GM19025 (cell line): ENCODE results near the gene IDH2.
"Not testable (repeated sequence)": the region's sequence is repeated elsewhere in the genome, so short reads cannot be mapped to it uniquely, and the experiment has no call there.

Experiments
- ATAC-seq: cut with Tn5 transposase; IDR thresholded peaks from one replicate; pipeline ENCODE4 v1.9.1; 2021; ENCODE audit warnings: mild to moderate bottlenecking, low read depth, moderate library complexity; ENCODE audit not compliant: unreplicated experiment

Gene IDH2

DNA sequence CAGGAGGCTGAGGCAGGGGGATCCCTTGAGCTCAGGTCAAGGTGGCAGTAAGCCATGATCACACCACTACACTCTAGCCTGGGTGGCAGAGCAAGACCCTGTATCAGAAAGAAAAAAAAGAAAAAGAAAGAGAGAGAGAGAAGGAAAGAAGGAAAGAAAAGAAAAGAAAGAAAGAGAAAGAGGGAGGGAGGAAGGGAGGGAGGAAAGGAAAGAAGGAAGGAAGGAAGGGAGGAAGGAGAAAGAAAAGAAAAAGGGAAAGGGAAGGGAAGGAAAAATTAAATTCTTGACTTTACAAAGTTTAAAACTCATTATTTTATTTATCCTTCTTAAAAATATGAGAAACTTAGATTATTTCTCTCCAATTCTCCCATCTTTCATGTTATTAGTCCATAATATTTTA lies 17.1 kb upstream of the IDH2 start:
- ATAC-seq = no peak

DNA sequence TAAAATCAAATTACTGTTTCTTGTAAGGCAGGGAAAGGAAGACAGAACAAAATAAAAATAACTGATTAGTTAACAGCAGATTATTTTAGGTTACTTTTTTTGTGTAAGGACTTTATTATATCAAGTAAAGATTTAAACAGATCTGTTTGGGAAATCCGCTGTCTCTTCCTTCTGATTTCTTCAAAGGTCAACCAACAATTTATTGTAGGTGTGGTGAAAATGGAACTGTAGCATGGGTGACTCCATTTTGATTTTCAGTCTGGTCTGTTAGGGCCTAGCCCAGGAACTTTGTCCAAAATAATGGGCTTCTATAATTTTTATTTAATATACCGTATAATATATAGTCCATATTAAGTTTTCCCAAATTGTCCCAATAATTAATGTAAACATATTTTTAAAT lies 13.5 kb upstream of the IDH2 start:
- no peak for ATAC-seq

DNA sequence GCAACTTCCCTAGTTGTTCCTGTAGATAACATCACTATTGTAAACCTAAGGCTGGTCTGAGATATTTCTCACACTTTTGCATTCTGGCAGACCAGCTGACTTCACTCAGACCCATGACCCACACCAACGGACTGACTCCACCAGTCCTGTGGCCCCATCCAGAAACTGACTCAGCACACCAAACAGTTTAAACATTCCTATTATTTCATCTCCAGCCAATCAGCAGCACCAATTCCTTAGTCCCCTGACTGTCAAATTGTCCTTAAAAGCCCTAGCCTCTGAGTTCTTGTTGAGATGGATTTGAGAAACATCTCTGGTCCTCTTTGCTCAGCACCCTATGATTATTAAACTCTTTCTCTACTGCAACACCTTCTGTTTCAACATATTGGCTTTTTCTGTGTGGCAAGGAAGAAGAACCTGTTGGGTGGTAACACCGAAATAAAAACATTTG lies 12.2 kb upstream of the IDH2 start:
- no peak for ATAC-seq

DNA sequence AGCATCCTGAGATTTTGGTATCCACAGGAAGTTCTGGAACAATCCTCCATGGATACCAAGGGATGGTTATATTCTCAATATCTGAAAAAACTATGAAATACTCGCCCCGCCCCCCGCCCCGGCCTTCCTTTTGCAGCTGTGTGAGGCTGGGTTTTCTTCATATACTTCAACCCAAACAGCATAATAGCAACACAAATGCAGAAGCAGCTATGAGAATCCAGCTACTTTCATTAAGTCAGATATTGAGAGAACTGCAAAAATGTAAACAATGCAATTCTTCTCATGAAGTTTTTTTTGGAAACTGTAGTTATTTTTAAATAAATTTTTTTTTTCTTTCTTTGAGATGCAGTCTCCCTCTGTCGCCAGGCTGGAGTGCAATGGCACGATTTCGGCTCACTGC lies 10.9 kb upstream of the IDH2 start:
- ATAC-seq = no peak

DNA sequence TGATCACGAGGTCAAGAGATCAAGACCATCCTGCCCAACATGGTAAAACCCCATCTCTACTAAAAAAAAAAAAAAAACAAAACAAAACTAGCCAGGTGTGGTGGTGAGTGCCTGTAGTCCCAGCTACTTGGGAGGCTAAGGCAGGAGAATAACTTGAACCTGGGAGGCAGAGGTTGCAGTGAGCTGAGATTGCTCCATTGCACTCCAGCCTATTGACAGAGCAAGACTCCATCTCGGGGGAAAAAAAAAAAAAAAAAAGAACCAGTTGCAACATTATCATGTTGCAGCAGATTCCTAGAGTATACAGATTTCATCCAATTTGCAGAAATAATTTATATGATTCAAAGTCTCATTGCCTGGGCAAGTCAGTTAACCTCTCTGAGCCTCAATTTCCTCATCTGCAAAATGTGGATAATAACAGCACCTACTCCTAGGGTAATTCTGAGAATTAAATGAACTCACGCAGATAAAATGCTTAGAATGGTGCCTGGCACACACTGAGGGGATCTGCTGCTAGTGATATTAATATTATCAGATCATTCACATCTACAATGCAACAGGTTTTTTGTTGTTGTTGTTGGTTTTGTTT lies 7.0 kb upstream of the IDH2 start:
- ATAC-seq = not testable (repeated sequence)

DNA sequence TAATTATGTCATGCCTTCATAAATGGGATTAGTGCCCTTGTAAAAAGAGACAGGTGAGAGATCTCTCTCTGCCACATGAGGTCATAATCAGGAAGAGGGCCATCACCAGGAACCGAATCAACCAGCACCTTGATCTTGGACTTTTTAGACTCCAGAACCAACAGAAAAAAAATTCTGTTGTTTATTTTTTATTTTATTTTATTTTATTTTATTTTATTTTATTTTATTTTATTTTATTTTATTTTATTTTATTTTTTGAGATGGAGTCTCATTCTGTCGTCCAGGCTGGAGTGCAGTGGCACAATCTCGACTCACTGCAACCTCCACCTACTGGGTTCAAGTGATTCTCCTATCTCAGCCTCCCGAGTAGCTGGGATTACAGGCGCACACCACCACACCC lies 5.8 kb upstream of the IDH2 start:
- ATAC-seq = not testable (repeated sequence)

DNA sequence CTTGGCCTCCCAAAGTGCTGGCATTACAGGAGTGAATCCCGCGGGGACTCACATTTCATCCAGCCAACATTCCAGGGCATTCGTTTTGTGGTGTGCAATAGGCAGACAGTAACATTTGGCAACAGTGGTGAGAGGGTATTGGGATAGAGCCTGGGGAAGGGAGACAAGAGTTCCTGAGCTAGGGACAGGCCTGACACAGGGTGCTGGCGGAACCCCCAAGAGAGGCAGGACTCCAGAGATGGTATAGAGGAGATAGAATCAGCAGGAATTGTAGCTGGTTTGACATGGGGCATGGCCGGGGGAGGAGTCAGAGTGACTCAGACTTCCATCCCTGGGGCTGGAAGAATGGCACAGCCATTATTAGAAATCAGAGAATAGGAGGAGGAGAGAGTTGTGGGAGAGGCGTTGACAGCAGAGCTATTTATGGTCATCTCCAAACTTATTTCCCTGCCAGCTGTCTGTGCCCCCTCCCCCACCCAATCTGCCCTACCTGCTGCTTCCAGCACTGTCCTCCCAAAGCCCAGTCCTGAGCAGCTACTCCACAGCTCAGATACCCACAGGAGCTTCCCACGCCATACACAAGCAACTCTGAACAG lies 4.4 kb upstream of the IDH2 start:
- ATAC-seq = no peak

DNA sequence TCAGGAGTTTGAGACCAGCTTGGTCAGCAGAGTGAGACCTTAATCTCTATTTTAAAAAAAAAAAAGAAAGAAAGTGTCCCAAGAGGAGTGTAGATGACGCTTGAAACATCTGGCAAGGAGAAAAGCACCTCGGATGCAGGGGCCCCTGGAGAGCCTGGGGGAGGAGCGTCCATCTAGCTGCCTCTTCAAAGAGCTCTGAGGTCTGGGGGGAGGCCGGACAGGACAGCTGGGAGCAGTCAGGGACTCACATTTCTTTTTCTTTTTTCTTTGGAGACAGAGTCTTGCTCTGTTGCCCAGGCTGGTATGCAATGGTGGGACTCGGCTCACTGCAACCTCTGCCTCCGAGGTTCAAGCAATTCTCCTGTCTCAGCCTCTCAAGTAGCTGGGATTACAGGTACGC lies 3.3 kb upstream of the IDH2 start:
- no peak for ATAC-seq

DNA sequence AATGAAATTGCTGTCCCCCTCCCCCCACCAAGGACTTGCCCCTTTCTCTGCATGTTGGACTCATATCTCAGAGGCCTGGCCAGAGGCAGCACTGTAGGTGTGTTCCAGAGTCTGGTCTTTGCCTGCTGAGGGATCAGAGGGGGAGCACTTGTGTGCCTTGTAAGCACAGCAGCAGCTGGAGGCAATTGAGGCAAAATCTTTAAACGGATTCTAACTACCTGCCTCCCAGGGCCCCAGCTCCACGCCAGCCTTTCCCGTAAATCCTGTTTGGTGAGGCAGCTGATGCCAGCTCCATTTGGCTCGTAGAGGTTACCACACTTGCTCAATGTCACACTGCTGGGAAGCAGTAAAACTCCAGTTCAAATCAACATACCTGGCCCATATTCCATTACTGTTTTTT lies 2.3 kb upstream of the IDH2 start:
- ATAC-seq = no peak

DNA sequence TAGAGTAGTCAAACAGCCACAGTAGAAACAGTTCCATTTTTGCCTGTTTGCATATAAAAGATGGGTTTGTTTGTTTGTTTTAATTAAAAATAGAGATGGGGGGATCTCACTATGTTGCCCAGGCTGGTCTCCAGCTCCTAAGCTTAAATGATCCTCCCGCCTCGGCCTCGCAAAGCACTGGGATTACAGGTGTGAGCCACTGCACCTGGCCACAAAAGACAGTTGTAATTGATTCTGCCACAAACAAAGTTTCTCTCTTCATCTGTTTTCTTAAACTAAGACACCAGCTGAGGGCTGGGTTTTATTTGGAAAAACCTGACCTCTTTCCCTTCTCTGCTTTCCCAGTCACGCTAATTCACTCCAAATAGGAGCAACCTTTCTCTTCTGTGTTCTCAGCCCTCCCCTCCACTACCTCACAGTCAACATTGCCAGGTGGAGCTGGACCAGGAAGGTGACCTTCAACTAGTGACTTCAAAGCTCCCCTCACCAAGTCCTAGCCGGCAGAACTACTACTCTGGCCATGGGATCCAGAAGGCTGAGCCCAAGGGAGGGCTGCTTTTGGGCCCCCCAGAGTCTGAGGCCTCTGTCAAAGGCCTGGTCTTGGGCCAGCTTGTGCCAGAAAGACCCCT lies 1.5 kb upstream of the IDH2 start:
- ATAC-seq = no peak

DNA sequence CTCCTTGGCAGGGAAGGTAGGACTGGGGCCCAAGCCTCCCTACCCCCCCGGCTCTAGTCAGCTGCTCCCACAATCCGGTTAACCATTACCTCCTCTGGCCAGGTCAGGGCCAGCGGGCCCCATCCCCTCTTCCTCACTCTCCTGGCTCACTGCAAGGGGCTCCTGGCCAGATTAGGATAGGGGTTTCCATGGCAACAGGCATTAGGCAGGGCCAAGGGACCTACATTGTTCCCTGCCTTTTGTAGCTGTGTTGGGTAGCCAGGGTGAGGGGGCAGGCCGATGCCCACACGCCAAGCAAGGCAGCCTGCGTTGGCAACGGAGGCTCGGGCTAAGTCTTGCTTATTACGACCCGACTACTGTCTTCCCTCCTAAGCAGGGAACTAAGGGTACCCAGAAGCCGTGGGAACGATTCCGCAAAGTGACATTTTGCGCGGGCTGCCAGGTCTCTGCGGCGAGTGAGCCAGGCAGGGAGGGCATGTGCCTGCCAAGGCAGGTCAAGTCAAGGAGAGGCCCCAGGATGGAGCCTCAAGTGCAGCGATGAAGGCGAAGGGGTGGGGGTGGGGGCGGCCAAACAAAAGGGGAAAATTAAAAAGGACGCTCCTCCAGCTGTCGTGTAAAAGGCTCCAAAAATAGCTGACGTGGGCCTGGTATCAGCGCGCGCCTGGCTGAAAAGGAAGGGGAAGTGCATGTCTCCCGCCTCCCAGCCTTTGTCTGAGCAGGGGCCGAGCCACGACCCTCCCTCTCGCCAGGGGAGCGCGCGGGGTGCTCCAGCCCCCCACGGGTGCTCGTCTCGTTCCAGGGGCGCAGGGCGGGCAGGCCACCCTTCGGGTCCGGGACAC lies 919 bp downstream of the IDH2 start:
- peak; percentile 6 for ATAC-seq

DNA sequence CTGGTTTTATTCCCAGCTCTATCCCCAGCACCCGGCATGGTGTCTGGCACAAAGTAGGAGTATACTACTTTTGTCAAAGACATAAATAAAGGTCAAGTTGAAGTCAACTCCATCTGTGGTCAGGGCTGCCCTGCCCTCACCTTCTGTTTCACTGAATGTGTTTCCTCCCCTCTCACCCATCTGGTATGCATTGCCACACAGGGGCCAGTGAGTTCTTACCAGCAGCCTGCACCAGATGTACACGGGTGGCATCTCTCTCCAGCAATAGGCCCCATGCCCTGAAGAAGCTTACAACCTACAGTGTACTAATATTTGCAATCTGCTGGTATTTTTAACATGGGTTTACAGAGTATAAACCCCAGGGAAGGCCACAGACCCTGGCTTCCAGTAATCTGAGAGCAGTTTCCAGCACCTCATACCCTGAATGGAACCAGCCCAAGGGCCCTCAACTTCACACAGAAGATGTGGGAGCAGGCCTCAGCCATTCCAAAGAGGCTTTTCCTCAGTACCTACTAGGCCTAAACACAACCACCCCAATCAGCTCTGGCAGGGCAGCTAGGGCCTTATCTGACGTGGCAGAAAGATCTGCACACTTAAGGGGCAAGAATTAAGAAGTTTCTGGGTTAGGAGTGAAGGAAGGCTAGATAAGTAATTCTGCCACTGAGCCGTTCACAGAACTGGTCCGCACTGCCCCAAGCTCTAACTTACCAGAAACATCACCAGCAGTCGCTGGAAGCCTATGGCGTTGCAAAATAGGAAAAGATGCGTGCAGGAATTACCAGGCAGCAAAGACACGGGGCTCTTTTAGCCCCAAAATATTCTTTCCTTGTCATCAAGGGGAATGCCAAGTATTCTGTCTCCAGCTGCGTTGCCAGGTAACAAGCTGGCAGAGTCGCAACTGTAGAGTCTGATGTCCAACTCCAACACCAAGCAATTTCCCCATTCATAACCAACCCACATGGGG lies 2.1 kb downstream of the IDH2 start:
- ATAC-seq = no peak

DNA sequence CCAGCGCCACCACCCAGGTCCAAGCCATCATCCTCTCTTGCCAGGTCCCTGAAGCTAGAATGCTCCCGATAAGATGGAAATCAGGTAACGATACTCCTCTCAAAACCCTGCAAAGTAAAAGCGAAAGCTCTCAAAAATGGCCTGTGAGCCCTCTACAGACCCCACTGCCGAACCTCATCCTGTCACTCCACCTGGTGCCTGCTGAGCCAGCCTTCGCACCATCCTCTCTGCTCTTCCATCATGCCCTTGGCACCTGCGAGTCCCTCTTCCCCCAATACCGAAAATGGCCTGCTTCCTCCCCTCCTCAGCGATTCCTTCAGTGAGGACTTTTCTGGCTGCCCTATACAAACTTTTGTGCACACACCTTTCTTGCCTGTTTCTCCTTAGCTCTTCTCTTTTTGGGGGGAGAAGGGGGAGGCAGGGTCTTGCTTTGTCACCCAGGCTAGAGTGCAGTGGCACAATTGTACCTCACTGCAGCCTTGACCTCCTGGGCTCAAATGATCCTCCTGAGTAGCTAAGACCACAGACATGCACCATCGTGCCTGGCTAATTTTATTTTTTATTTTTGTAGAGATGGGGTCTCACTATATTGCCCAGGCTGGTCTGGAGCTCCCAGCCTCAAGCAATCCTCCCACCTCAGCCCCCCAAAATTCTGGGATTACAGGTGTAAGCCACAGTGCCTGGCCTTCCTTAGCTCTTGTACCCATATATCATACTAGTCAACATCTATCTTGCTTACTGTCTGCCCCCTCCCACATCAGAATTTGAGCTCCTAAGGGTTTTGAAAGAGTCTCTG lies 3.0 kb downstream of the IDH2 start:
- ATAC-seq = no peak

DNA sequence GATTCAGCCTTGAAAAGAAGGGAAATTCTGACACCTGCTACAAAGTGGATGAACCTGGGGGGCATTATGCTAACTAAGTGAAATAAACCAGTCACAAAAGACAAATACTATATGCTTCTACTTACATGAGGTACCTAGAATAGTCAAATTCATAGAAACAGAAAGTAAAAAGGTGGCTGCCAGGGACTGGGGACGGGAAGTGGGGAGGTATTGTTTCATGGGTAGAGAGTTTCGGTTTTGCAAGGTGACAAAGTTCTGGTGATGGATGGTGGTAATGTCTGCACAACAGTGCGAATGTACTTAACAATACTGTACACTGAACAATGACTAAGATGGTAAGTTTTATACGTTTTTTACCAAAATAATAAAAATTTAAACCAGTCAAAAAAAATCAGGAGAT lies 4.8 kb downstream of the IDH2 start:
- peak; percentile 43 for ATAC-seq

DNA sequence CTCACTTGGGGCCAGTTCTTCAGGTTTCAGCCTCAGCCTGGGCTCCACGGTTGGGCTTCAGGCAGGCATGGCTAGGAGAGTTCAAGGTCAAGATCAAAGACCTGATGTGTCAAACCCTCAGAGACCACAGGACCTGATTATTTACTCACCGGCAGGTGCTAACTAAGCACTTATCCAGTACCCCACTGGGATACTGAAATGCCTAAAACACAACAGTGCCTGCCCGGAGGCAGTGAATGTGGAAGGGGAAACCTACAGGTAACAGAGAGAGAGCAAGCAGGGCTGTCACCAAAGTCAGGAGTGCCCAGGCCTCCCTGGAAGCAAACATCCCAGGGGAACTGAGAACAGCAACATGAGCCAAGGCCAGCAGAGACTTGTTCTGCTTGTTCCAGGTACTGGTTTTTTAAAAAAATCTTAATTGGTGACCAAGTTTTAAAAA lies 6.7 kb downstream of the IDH2 start:
- ATAC-seq = peak; percentile 32

DNA sequence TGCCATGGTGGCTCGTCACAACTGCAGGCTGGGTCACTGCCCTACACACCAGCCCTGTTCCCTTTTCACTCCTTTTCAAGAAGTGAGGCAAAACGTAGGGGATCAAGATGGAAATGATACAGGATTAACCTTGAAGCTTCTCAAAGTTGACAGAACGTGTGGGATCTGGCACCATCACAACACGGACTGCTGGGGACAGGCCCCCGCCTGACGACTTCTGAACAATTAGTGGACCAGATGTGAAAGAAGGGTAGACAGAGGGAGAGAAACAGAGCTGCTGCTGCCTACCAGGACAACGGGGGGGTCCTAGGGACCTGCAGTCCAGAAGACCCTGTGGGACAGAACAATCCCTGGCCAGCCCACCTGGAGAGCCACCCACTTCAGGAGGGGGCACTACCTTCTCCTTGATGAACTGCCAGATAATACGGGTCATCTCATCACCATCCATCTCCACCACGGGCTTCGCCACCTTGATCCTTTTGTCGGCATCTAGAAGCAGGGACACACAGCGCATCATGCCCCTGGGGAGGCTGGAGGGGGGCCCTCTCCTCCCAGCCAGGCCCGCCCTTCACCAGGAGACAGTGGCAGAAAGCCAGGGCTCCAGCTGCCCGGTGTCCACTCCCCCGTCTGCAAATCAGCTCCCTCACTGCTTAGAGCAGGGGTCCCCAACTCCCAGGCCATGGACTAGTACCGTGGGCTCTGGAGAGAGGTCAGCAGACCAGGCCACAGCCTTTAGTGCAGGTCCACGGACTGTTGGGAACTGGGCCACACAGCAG lies 10.9 kb downstream of the IDH2 start:
- ATAC-seq = no peak

DNA sequence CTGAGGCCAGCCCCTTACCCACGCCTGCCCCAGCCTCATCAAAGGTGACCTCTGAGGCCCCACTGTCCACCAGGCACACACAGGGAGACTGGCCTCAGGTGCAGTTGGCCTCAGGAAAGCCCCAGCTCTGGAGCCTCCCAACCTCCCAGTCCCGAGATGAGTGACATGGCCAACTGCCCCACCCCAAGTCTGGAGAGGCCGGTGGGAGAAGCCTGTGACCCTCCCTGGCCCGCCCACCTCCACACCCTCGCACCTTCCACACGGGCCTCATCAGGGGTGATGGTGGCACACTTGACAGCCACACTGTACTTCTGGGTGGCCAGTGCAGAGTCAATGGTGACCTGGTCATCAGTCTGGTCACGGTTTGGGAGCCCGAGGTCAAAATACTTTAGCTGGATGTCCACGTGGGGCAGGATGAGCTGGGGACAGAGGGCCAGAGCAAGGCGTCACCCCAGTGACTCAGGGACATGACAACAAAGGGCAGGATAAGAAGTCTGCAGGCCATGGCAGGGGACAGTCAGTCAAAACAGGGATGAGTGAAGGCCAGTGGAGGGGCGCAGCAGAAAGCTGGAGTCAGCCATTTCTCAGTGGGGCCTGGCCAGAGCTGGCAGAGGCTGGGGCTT lies 11.9 kb downstream of the IDH2 start:
- no peak for ATAC-seq

DNA sequence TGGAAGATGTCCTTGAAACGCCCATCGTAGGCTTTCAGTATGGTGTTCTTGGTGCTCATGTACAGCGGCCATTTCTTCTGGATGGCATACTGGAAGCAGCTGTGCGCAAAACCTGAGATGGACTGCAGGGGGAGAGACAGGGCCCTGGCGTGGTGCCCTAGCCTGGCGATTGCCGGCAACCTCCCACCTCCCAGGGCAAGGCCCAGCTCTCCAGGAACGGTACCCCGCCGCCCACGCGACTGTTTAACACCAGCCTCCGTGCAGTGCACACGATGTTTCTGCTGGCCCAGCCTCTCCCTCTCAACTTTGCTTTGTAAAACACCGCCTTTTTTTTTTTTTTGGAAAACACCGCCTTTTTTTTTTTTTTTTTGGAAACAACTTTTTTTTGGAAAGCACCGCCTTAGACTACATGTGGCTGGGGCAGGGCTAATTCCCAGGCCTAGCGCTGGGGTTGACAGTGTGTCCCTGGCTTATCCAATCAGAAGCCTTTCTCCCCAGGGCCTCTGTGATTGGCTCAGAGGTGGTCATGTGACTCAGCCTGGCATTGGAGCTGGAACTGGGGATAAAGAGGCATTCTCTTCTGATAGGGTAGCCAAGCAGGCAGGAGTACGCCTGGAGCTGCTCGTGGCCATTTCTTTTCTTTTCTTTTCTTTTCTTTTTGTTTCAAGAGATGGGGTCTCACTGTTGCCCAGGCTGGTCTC lies 14.7 kb downstream of the IDH2 start:
- no peak for ATAC-seq
